SH-SY5Y (cell line): ENCODE data around the gene CARD18.

Experiments
- GATA2 ChIP-seq: IDR thresholded peaks from 2 replicates; pipeline ENCODE4 v1.6.1; 2011; ENCODE audit warnings: mild to moderate bottlenecking, low read depth, low read length
- GATA3 ChIP-seq: IDR thresholded peaks from 2 replicates; pipeline ENCODE4 v1.6.1; 2011; ENCODE audit warnings: low read depth, mild to moderate bottlenecking, low read length, moderate library complexity

- TF ChIP-seq GATA2 (no peak), GATA3 (no peak)
Observed at GRCh38 chr11:105156231-105156630, 16.7 kb upstream of the CARD18 start.
